GM19324 (cell line): Measurements from ENCODE around the gene GMIP.

Experiments
- ATAC-seq: cut with Tn5 transposase; IDR thresholded peaks from one replicate; pipeline ENCODE4 v1.9.1; 2021; ENCODE audit warnings: mild to moderate bottlenecking, moderate library complexity; ENCODE audit not compliant: unreplicated experiment, low FRiP score

The GMIP gene

GRCh38 chr19:19581391-19581790 is 62.1 kb downstream of the GMIP start:
- no peak for ATAC-seq

- no peak for ATAC-seq
Measured at GRCh38 chr19:19580418-19580817, 63.0 kb downstream of the GMIP start.

GRCh38 chr19:19579533-19580361 is 63.7 kb downstream of the GMIP start:
- ATAC-seq: no peak
